NCI-H460 (cell line): ENCODE measurements around the gene NMS. TPM values are rescaled to one million over a fixed set of nuclear protein-coding genes. Genes with fewer than 3 reads are reported as not detected.
A peak's percentile ranks its signal among the peaks of the same experiment; 100 is the strongest.

ENCODE experiments used
- DNase-seq: peaks from one replicate; pipeline ENCODE4 v3.0.0-alpha.2; 2016; ENCODE audit warnings: low read depth; ENCODE audit errors: extremely low read depth
- total RNA-seq: library from RNA; depleted of rRNA; stranded (reverse); fragments of >200 nt; shearing (Covaris generic); gene quantifications from 2 replicates; pipeline ENCODE4 v1.2.3, GENCODE V29; 2014; rRNA removed

Gene NMS
- total RNA-seq, 1 experiment from 2014 or later = not detected

DNA sequence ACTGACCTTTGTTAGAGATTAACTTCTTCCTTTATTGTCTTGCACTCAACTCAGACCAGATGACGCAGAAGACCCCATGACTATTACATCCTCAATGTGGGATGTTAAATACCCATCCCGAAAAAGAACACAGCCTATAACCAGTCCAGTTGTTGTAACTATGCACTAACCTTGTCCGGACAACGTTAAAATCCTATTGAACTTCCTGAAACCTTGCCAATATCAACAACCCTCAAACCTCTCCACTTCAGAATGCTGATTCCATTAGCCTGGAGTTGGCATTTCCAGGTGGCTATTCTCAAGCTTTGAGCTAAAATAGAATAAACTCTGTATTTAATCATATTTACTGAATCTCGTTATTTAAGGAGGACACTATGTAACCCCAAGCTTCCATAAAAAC lies 13.6 kb downstream of the NMS start:
- no peak for DNase-seq

DNA sequence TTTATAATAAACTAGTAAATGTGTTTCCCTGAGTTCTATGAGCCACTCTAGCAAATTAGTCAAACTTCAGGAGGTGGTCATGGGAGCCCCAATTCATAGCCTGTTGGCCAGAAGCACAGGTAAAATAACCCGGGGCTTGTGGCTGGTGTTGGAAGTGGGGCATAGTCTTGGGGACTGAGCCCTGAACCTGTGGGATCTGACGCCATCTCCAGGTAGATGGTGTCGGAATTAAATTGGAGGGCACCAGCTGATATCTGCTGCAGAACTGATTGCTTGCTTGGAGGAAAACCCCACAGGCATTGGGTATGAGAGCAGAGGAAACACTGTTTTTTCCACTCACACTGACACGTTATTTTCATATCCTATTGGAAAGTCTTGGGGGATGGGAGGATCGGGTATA lies 14.1 kb downstream of the NMS start:
- DNase-seq = no peak

DNA sequence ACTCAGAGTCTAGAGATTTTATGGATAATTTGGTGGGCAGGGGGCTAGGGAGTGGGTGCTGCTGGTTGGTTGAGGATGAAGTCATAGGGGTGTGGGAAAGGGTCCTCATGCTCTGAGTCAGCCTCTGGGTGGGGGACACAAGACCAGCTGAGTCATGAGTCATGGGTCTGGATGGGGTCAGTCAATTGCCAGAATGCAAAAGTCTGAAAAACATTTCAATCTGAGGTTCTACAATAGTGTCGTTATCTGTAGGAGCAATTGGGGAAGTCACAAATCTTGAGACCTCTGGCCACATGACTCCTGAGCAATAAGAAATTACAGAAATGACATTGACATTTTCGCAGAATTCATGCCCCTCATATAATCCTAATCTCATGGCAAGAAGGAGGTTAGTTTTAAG lies 15.1 kb downstream of the NMS start:
- DNase-seq = no peak

- DNase-seq = no peak
Measured at GRCh38 chr2:100494712-100495111, 24.4 kb downstream of the NMS start.

DNA sequence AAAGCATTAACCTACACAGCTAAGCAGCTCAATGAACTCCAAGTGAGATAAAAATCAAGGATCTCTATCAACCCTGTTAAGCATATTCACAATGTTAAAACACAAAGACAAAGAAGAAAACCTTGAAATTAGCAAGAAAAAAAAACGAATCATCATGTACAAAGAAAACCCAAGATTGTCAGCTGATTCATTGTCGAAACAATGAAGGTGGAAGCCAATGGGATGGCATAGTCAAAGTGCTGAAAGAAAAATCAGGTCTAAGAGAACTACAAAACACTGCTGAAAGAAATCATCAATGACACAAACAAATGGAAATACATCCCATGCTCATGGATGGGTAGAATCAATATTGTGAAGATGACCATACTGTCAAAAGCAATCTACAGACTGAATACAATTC lies 32.5 kb downstream of the NMS start:
- DNase-seq = no peak

DNA sequence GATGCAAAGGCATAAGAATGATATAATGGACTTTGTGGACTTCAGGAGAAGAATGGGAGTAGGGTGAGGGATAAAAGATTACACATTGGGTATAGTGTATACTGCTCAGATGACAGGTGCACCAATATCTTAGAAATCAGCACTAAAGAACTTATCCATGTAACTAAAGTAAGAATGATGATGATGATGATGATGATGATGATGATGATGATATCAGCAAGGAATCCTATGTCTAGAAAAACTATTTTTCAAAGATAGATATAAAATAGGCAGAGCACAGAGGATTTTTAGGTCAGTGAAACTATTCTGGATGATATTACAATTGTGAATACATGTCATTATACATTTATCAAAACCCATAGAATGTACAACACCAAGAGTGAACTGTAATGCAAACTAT lies 34.3 kb downstream of the NMS start:
- no peak for DNase-seq

GRCh38 chr2:100509066-100509465 lies 38.8 kb downstream of the NMS start:
- no peak for DNase-seq

DNA sequence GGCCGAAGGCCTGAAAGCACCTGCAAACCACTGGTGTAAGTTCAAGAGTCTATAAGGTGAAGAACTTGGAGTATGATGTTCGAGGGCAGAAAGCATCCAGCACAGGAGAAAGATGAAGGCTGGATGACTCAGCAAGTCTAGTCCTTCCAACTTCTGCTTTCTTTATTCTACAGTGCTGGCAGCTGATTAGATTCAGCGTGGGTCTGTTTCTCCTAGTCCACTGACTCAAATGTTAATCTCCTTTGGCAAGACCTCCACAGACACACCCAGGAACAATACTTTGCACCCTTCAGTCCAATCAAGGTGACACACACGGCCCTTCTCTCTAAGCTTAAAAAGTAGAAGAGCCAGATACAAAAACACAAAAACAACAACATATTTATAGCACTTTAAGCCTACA lies 43.4 kb downstream of the NMS start:
- DNase-seq = no peak

DNA sequence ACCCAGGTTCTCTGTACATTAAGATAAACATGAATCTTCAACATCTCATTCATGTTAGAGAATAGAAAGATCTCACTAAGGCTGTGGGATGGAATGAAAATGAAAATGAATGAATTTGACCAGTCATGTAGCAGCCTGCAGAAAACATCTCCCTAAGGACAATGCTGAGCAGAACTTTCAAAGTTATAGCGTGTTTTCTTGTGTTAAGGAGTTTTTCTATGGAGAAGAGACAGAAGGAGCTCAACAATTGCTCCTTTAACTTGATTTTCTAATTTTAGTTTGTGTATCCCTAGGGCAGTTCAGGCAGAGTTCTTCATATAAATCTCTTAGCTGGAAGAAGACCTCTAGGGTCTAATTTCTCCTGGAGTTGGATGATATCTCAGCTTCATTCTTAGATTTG lies 47.3 kb downstream of the NMS start:
- no peak for DNase-seq

GRCh38 chr2:100518801-100519200 lies 48.5 kb downstream of the NMS start:
- DNase-seq = no peak

DNA sequence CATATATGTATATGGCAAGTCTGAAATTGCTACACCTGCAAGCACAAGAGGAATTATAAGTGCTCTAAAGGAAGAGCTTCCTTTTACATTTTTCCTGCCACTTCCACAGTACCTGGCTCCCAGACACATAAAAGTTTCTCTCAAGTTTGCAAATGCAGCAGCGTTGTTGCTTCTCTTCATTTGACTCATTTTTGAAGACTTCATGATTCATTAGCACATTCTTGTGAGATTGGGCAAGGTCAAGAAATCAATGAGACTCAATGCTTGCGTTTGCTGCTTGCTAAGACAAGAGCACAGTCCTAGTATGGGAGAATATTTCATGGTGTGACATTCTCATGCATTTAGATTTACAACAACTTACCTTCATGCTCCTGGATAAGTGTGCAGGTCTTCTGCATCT lies 49.9 kb downstream of the NMS start:
- DNase-seq = peak; percentile 59

GRCh38 chr2:100522430-100522829 lies 52.1 kb downstream of the NMS start:
- no peak for DNase-seq

DNA sequence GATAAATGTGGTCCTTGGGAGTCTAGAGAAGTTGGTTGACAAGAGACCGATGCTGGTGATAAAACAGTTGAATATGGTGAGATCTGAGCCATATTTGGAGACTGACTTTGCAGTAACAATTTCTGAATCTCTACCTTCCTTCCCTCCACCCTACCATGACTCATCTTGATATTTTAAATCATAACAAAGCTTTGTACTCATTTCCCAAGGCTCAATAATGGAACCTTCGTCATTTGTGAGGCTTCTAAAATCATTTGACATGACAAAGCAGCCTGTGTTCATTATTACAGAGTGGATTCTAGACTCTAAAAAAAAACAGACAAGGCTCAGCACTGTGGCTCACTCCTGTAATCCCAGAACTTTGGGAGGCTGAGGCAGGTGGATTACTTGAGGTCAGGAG lies 54.0 kb downstream of the NMS start:
- no peak for DNase-seq

- no peak for DNase-seq
Measured at GRCh38 chr2:100526868-100527267, 56.6 kb downstream of the NMS start.

DNA sequence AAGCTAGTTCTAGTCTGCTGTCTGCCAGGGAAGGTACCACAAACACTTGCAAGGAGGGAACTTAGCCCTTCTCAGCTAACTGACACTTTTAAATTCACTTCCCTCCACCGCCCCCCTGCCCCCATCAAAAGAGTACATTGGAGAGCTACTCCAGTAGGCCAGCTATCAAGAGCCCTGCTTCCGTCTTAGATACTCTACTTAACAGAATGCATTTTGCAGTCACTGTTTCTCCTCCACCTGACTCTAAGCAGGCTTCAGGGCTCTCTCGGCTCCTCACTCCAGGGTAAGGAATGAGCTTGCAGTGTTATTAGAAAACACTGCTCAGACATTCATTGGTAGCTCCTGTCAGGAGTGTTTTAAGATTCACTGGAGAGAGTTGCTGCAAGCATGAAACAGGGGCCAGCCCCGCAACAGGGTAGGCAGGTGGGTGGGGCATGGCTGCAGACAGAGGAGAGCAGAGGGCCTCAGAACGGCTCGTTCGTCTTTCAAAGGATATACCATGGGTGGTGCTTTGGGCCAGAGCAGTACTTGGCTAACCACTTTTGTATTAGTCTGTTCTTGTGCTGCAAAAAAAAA lies 57.2 kb downstream of the NMS start:
- DNase-seq = no peak

DNA sequence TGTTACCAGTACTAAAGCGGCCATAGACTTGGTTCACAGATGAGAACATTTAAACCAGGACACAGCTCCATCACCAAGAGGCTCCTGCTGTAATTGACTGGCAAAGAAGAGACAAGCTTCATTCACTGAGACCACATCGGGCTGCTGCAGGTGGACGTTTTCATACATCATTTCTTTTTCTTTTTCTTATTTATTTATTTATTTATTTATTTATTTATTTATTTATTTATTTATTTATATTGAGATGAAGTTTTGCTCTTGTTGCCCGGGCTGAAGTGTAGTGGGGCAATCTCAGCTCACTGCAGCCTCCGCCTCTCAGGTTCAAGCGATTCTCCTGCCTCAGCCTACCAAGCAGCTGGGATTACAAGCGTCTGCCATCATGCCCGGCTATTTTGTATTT lies 58.9 kb downstream of the NMS start:
- no peak for DNase-seq

DNA sequence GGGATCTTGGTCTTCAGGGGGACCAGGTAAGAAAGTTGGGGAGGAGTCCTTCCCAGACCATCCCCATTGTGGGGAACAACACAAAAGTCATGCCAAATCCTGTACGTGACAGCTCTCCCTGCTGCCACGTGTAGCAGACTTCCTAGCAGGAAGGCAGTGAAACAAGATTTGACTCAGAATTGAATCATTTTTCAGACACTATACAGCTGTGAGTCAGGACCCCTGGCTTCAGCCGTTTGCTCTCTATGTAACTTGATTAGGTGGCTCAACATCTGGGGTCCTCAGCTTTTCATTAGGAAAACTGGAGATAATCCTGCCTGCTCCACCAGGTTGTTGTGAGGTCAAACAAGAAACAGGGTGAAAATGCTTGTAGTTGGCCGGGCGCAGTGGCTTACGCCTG lies 59.6 kb downstream of the NMS start:
- no peak for DNase-seq

Other genes with a start within 250 kb of the NMS start
- gene LONRF2, start 148.0 kb upstream of the NMS start, total RNA-seq = 3.2 and 4.3 TPM in 2 replicates
- 14.0 and 16.2 TPM in 2 replicates for gene CHST10, start 52.8 kb upstream of the NMS start, total RNA-seq
- gene PDCL3, start 92.5 kb downstream of the NMS start, total RNA-seq = 20.9 and 23.0 TPM in 2 replicates